T-cell (primary cell): Measurements from ENCODE around the gene FRMD1. TPM values are rescaled to one million over a fixed set of nuclear protein-coding genes. Genes with fewer than 3 reads are reported as not detected.

Experiments
- ATAC-seq, 4 experiments: fragments of 200-7000 bp in 3 of 4; fragments of 150-1000 bp in 1 of 4; cut with Tn5 transposase; replicated peaks in 1 of 4; 1 replicate in 3 of 4; 2 replicates in 1 of 4; pipeline ENCODE4 v1.10.0; 2021; ENCODE audit warnings: moderate library complexity in 3 of 4, mild to moderate bottlenecking in 2 of 4, moderate number of reproducible peaks in 1 of 4
- CTCF ChIA-PET, 2 donors: fragments of 300-600 bp; sonication (Branson Sonifier 250); formaldehyde crosslinking; loops; one replicate each; lab custom pipeline; 2022; ENCODE audit warnings: antibody characterized with exemption in 2 of 2; lab: Charles Lee
- POLR2A ChIA-PET, 2 donors: fragments of 300-600 bp; sonication (Branson Sonifier 250); formaldehyde crosslinking; loops; one replicate each; lab custom pipeline; 2022; ENCODE audit warnings: antibody characterized with exemption in 2 of 2; lab: Charles Lee
- DNase-seq, 35 experiments: peaks; one replicate each; pipeline versions ENCODE4 v3.0.0 to v3.0.0-alpha.2; 2013 to 2023
- H3K27ac ChIP-seq: one replicate; pipeline ENCODE4 v1.5.1; 2013; ENCODE audit warnings: low read length
- H3K27me3 ChIP-seq, 2 experiments: replicated peaks in 1 of 2; 1 replicate in 1 of 2; 2 replicates in 1 of 2; pipeline versions ENCODE4 v1.6.1 to v1.7.0; 2013; ENCODE audit warnings: low read length in 1 of 2, mixed read lengths in 1 of 2; ENCODE audit not compliant: control insufficient read depth in 2 of 2, insufficient read depth in 2 of 2; ENCODE audit errors: extremely low read depth in 1 of 2
- H3K36me3 ChIP-seq, 2 donors: 1 replicate in 1 of 2; 2 replicates in 1 of 2; pipeline versions ENCODE4 v1.6.1 to v1.7.0; 2013; ENCODE audit warnings: low read length in 1 of 2; ENCODE audit not compliant: control insufficient read depth in 2 of 2, insufficient read depth in 1 of 2; ENCODE audit errors: extremely low read depth in 1 of 2
- H3K4me1 ChIP-seq, 2 experiments: 1 replicate in 1 of 2; 2 replicates in 1 of 2; pipeline versions ENCODE4 v1.6.1 to v1.7.0; 2013; ENCODE audit warnings: low read length in 2 of 2, mixed read lengths in 1 of 2; ENCODE audit not compliant: insufficient read depth in 2 of 2, control insufficient read depth in 1 of 2; ENCODE audit errors: extremely low read depth in 1 of 2
- H3K4me3 ChIP-seq, 2 donors: 1 replicate in 1 of 2; 2 replicates in 1 of 2; pipeline versions ENCODE4 v1.5.1 to v1.7.0; 2013; ENCODE audit warnings: mild to moderate bottlenecking in 2 of 2, low read length in 1 of 2, moderate library complexity in 1 of 2; ENCODE audit not compliant: control insufficient read depth in 1 of 2; ENCODE audit errors: extremely low read depth in 1 of 2
- H3K9me3 ChIP-seq: 2 replicates; pipeline ENCODE4 v1.7.0; 2013
- H3K27ac Mint-ChIP-seq, 2 donors: one replicate each; pipeline ENCODE4 v1.8.0; 2020 to 2021; ENCODE audit warnings: mild to moderate bottlenecking in 2 of 2, mixed read lengths in 2 of 2
- H3K27me3 Mint-ChIP-seq, 2 donors: one replicate each; pipeline ENCODE4 v1.8.0; 2021 to 2022; ENCODE audit warnings: mixed read lengths in 2 of 2
- H3K36me3 Mint-ChIP-seq: one replicate; pipeline ENCODE4 v1.8.0; 2021; ENCODE audit warnings: mixed read lengths
- H3K4me1 Mint-ChIP-seq, 3 donors: one replicate each; pipeline ENCODE4 v1.8.0; 2020 to 2022; ENCODE audit warnings: mixed read lengths in 3 of 3, mild to moderate bottlenecking in 1 of 3
- H3K4me3 Mint-ChIP-seq, 3 donors: one replicate each; pipeline ENCODE4 v1.8.0; 2020 to 2022; ENCODE audit warnings: mild to moderate bottlenecking in 3 of 3, mixed read lengths in 3 of 3, moderate library complexity in 3 of 3
- H3K9me3 Mint-ChIP-seq, 3 donors: one replicate each; pipeline ENCODE4 v1.8.0; 2020 to 2022; ENCODE audit warnings: mixed read lengths in 3 of 3
- WGBS: methylation state at CpG from one replicate; pipeline ENCODE4 v1.1.5; 2013; ENCODE audit warnings: missing lambda C conversion rate; ENCODE audit not compliant: insufficient coverage; 5-methylcytosine and 5-hydroxymethylcytosine counted together
- total RNA-seq, 35 experiments: library from RNA in 6 of 35; stranded (reverse) in 6 of 35; fragments of 120-200 nt in 1 of 35; gene quantifications; one replicate each; pipeline versions ENCODE4 v1.2.1 to v1.2.4 and lab custom pipeline; 2013 to 2026

The FRMD1 gene
- total RNA-seq, 5 donors from 2014 or later (not counting 1 experiment from before 2014, with no cell fraction given): not detected

GRCh38 chr6:168017629-168018028 is 61.4 kb downstream of the FRMD1 start:
- no peak overlapping the region for H3K27ac ChIP-seq
- ChIA-PET POLR2A (no interaction called here), CTCF (no interaction called here)
- Mint-ChIP-seq H3K36me3 (no peaks in the 10 kb centered on the region), H3K4me1 (no peaks in the 10 kb centered on the region), H3K4me3 (no peak overlapping the region), H3K27me3 (peaks cover 9 to 11% of the 10 kb centered on the region in 2 donors), H3K27ac (no peak overlapping the region), H3K9me3 (peaks cover 3 to 6% (median 4%) of the 10 kb centered on the region in 3 donors)
- no peaks in the 10 kb centered on the region for H3K36me3 ChIP-seq
- no peaks in the 10 kb centered on the region for H3K9me3 ChIP-seq
- no peak overlapping the region for H3K4me3 ChIP-seq
- ATAC-seq (no peak), DNase-seq (no peak)
- H3K4me1 ChIP-seq: no peaks in the 10 kb centered on the region
- H3K27me3 ChIP-seq: peaks cover 0 to 17% of the 10 kb centered on the region in 2 experiments
- WGBS: 87% methylated on average over 3 of the region's 11 CpGs

GRCh38 chr6:168016721-168017525 is 62.1 kb downstream of the FRMD1 start:
- DNase-seq: no peak
- WGBS: 89% methylated on average over 15 of the region's 18 CpGs
- Histone ChIP-seq H3K36me3 (no peaks in the 10 kb centered on the region), H3K4me1 (no peaks in the 10 kb centered on the region), H3K4me3 (no peak overlapping the region), H3K9me3 (peaks cover 4% of the 10 kb centered on the region), H3K27me3 (peaks cover 0 to 20% of the 10 kb centered on the region in 2 experiments), H3K27ac (no peak overlapping the region)
- Mint-ChIP-seq H3K27me3 (peaks cover 9 to 11% of the 10 kb centered on the region in 2 donors), H3K4me1 (no peaks in the 10 kb centered on the region), H3K9me3 (peaks cover 6 to 9% (median 8%) of the 10 kb centered on the region in 3 donors), H3K27ac (no peak overlapping the region), H3K36me3 (no peaks in the 10 kb centered on the region), H3K4me3 (no peak overlapping the region)
- ATAC-seq: no peak
- CTCF ChIA-PET: no interaction called here
- POLR2A ChIA-PET: no interaction called here

GRCh38 chr6:168016176-168016620 is 62.8 kb downstream of the FRMD1 start:
- DNase-seq (no peak), ATAC-seq (no peak)
- Histone ChIP-seq H3K27me3 (peaks cover 0 to 20% of the 10 kb centered on the region in 2 experiments), H3K9me3 (peaks cover 4% of the 10 kb centered on the region), H3K4me3 (no peak overlapping the region), H3K27ac (no peak overlapping the region), H3K4me1 (no peaks in the 10 kb centered on the region), H3K36me3 (no peaks in the 10 kb centered on the region)
- Mint-ChIP-seq H3K27me3 (peaks cover 9 to 11% of the 10 kb centered on the region in 2 donors), H3K36me3 (no peaks in the 10 kb centered on the region), H3K9me3 (peaks cover 13 to 15% (median 13%) of the 10 kb centered on the region in 3 donors), H3K4me3 (no peak overlapping the region), H3K4me1 (no peaks in the 10 kb centered on the region), H3K27ac (no peak overlapping the region)
- 93% methylated on average over 17 of the region's 18 CpGs for WGBS
- CTCF ChIA-PET: no interaction called here
- POLR2A ChIA-PET: no interaction called here

- H3K27ac ChIP-seq: no peak overlapping the region
- peaks cover 9 to 11% of the 10 kb centered on the region in 2 donors for H3K27me3 Mint-ChIP-seq
Observed at GRCh38 chr6:168015482-168016175, 63.4 kb downstream of the FRMD1 start.

GRCh38 chr6:168015009-168015408 is 64.0 kb downstream of the FRMD1 start:
- CTCF ChIA-PET: no interaction called here
- H3K4me3 Mint-ChIP-seq: no peak overlapping the region
- WGBS: 83% methylated on average over 3 of the region's 4 CpGs

More at GRCh38 chr6:168015482-168016175, 63.4 kb downstream of the FRMD1 start:
- H3K4me1 ChIP-seq: no peaks in the 10 kb centered on the region
- H3K9me3 ChIP-seq: peaks cover 4% of the 10 kb centered on the region
- H3K4me3 ChIP-seq: no peak overlapping the region
- H3K4me1 Mint-ChIP-seq: no peaks in the 10 kb centered on the region
- DNase-seq: no peak
- POLR2A ChIA-PET: no interaction called here
- ATAC-seq: no peak
- 87% methylated on average over 13 of the region's 14 CpGs for WGBS
- peaks cover 19 to 21% (median 19%) of the 10 kb centered on the region in 3 donors for H3K9me3 Mint-ChIP-seq
- H3K36me3 Mint-ChIP-seq: no peaks in the 10 kb centered on the region
- no peak overlapping the region for H3K27ac Mint-ChIP-seq
- H3K4me3 Mint-ChIP-seq: no peak overlapping the region
- CTCF ChIA-PET: no interaction called here
- H3K27me3 ChIP-seq: peaks cover 0 to 20% of the 10 kb centered on the region in 2 experiments
- H3K36me3 ChIP-seq: no peaks in the 10 kb centered on the region

GRCh38 chr6:168014428-168014827 is 64.6 kb downstream of the FRMD1 start:
- WGBS: 70% methylated on average over 2 of the region's 6 CpGs
- DNase-seq (no peak), ATAC-seq (no peak)
- Mint-ChIP-seq H3K9me3 (peaks cover 23 to 27% (median 27%) of the 10 kb centered on the region in 3 donors), H3K27me3 (peaks cover 9 to 11% of the 10 kb centered on the region in 2 donors), H3K36me3 (no peaks in the 10 kb centered on the region), H3K4me1 (no peaks in the 10 kb centered on the region), H3K27ac (no peak overlapping the region), H3K4me3 (no peak overlapping the region)
- peaks cover 0 to 20% of the 10 kb centered on the region in 2 experiments for H3K27me3 ChIP-seq
- CTCF ChIA-PET: no interaction called here
- peaks cover 4% of the 10 kb centered on the region for H3K9me3 ChIP-seq
- POLR2A ChIA-PET: no interaction called here
- H3K36me3 ChIP-seq: no peaks in the 10 kb centered on the region
- H3K27ac ChIP-seq: no peak overlapping the region
- no peaks in the 10 kb centered on the region for H3K4me1 ChIP-seq
- H3K4me3 ChIP-seq: no peak overlapping the region

More at GRCh38 chr6:168015009-168015408, 64.0 kb downstream of the FRMD1 start:
- Mint-ChIP-seq H3K27me3 (peaks cover 9 to 11% of the 10 kb centered on the region in 2 donors), H3K36me3 (no peaks in the 10 kb centered on the region), H3K9me3 (peaks cover 22 to 27% (median 23%) of the 10 kb centered on the region in 3 donors), H3K4me1 (no peaks in the 10 kb centered on the region), H3K27ac (no peak overlapping the region)
- DNase-seq (no peak), ATAC-seq (no peak)
- Histone ChIP-seq H3K9me3 (peaks cover 4% of the 10 kb centered on the region), H3K27ac (no peak overlapping the region), H3K4me3 (no peak overlapping the region), H3K27me3 (peaks cover 0 to 20% of the 10 kb centered on the region in 2 experiments), H3K4me1 (no peaks in the 10 kb centered on the region), H3K36me3 (no peaks in the 10 kb centered on the region)
- POLR2A ChIA-PET: no interaction called here
